Fibroblast of skin of scalp (primary cell): ENCODE measurements around the gene CIZ1.
A peak's percentile ranks its signal among the peaks of the same experiment; 100 is the strongest.
"Not testable (repeated sequence)": the region's sequence is repeated elsewhere in the genome, so short reads cannot be mapped to it uniquely, and the experiment has no call there.

Source experiments
- DNase-seq: peaks from one replicate; pipeline ENCODE4 v3.0.0-alpha.2; 2013

The CIZ1 gene

GRCh38 chr9:128145951-128146351 is 45.4 kb downstream of the CIZ1 start:
- no peak for DNase-seq

DNA sequence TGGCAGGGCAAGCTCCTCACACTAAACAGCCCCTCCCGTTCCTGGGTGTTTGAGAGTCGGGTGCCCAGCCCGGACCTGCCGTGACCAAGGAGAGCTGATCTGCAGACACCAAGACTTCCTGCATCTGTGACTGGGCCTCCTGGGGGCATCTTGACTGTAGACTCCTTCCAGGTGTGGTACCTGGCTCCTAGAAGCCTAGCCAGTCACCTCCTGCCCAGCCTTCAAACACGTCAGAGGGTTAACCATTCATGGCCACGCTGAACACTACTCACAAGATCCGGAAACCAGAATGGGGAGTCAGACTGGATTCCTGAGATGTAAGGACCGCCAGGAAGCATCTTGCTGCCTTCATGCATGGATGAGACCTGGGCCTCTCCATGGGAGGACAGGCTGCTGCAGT is 45.8 kb downstream of the CIZ1 start:
- no peak for DNase-seq

- DNase-seq: no peak
Observed at GRCh38 chr9:128144239-128145181, 46.9 kb downstream of the CIZ1 start.

- DNase-seq: no peak
Observed at GRCh38 chr9:128143525-128144238, 47.7 kb downstream of the CIZ1 start.

DNA sequence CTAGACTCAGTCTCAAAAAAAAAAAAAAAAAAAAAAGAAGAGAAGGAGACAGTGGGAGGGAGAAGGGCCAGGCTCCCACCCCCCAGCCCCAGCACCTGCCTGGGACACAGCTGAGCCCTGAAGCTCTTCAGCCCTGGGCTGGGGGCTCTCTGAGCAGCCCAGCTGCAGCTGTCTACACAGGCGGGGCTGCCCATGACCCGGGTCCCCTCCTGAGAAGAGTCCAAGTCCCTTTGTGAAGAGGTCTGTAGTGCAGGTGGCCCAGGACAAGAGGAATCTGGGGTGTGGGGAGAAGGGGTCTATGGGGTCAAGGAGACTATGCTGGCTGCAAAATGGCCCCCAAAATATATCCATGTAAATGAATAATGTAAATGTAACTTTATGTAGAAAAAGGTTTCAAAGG is 48.8 kb downstream of the CIZ1 start:
- no peak for DNase-seq

- no peak for DNase-seq
Observed at GRCh38 chr9:128142061-128142460, 49.3 kb downstream of the CIZ1 start.

DNA sequence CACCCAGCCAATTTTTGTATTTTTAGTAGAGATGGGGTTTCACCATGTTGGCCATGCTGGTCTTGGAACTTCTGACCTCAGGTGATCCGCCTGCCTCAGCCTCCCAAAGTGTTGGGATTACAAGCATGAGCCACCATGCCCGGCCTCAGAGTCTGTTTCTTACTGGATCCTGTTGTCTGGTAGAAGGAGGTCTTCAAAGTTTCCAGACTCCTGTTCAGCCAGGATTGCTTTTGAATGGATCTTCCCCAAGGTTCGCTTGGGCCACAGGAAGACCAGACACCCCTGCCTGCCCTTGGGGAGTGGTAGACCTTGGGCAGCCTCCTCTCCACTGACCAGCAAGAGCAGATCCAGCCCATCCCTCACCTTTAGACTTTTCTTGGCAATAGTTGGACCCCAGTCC is 49.8 kb downstream of the CIZ1 start:
- no peak for DNase-seq

- no peak for DNase-seq
Observed at GRCh38 chr9:128139621-128140020, 51.8 kb downstream of the CIZ1 start.

GRCh38 chr9:128138001-128138400 is 53.4 kb downstream of the CIZ1 start:
- DNase-seq: no peak

- DNase-seq: peak; percentile 57
Observed at GRCh38 chr9:128136816-128137793, 54.3 kb downstream of the CIZ1 start.

- DNase-seq: not testable (repeated sequence)
Observed at GRCh38 chr9:128135561-128135960, 55.8 kb downstream of the CIZ1 start.

DNA sequence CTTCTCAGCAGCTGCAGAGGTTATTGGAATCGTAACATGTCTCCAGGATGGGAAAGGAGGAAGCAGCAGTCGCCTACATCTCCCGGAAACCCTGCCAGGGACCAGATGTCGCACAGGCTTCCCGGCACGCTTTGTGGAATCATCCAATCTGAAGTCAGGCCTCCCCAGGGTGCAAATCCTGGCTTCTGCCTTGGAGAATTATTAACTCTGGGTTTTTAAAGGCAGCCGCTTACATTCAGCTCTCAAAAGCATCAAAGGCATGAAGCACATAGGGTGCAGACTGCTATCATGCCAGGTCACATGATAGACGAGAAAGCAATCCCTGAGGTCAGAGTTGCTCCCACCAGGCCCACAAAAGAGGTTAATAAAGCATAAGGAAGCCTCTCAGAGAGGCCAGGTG is 59.2 kb downstream of the CIZ1 start:
- not testable (repeated sequence) for DNase-seq

GRCh38 chr9:128131346-128131745 is 60.0 kb downstream of the CIZ1 start:
- DNase-seq: not testable (repeated sequence)

DNA sequence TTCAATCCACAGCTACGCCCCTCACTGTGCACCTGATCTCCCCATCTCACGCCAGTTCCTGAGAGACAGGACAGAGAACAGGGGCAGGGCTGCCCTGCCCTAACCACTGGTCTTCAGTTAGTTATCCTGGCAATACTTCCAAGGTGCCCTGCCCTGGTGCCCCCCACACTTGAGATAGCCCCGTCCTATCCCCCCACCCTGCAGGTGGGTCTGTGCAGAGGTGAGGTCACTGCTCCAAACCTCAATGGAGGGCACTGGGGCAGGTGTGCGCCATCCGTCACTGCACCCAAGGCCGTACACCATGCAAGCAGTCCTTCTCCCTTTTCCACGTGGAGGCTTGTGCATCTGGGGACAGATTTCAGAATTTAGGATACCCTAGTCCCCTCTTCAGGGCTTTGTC is 60.7 kb downstream of the CIZ1 start:
- DNase-seq: not testable (repeated sequence)

DNA sequence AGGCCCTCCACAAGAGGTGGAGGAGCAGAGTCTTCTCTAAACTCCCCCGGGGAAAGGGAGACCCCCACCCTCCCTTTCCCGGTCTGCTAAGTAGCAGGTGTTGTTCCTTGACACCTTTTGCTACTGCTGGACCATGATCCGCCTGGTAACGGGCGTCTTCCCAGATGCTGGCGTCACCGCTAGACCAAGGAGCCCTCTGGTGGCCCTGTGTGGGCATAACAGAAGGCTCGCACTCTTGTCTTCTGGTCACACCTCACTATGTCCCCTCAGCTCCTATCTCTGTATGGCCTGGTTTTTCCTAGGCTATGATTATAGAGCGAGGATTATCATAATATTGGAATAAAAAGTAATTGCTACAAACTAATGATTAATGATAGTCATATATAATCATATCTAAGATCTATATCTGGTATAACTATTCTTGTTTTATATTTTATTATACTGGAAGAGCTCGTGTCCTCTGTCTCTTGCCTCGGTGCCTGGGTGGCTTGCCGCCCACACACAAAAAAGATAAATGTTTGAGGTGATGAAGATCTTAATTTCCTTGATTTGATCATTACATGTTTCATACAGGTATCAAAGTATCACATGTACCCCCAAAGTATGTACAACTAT is 61.3 kb downstream of the CIZ1 start:
- not testable (repeated sequence) for DNase-seq

DNA sequence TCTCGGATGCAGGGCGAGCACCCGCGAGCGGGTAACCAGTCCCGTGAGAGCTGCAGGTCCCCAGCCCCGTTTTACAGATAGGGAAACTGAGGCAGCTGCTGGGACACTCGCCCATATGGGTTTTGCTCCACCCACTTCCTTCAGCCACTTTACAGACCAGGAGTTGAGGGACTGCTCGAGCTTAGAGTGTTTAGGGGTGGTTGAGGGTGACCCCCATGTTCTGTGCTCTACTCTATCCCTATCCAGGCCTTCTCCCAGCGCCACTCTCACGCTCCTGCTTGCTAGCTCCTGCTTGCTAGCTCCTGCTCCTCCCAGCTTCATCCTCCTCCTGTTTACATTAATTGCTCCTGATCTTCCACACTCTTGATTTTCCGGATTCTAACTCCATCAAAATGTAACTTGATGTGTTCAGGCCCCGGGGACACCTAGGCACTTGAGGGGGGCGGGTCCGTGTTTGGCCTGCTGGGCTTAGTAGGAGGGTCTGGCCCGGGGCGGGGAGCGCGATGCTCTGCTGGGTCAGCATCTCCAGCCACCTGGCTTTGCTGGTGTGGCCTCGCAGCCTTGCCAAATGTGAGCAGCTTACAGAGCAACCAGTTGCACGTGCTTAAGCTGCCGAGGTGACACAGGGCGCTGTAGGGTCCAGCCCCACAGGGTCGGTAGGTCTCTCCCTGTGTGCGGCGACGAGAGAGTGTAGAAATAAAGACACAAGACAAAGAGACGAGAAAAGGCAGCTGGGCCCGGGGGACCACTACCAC is 62.4 kb downstream of the CIZ1 start:
- no peak for DNase-seq

GRCh38 chr9:128127990-128128835 is 63.2 kb downstream of the CIZ1 start:
- DNase-seq: peak; percentile 92

DNA sequence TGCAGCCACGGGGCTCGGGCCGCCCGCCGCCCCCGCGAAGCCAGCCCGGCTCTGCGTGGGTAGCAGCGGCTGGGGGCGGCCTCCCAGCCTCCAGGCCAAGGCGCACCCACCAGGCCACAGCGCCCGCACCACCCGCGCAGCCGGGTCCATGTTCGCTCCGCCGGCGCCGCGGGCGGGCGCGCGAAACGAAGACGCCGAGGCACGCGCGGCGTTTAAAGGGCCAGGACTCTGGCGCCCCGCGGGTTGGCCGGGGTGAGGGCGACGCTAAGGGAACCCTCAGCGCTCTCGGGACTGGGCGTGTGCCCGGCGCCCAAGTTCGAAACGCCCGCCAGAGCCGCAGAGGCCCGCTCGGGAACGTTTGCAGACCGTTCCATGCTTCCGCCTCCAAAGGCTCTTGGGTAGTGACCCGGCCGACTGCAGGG is 63.8 kb downstream of the CIZ1 start, which contains the start of gene PTGES2:
PTGES2 (minus strand) TSS at position 162 of the 422 bp plus-strand sequence; CDS start at position 150, 12 bp downstream.
- DNase-seq: peak; percentile 91

GRCh38 chr9:128125580-128126354 is 65.6 kb downstream of the CIZ1 start:
- peak; percentile 42 for DNase-seq
